Erythroblast (primary cell): ENCODE results near the gene ADGRF1.

Experiments used
- GATA1 ChIP-seq: IDR thresholded peaks from 2 replicates; pipeline ENCODE4 v1.6.1; 2011; ENCODE audit warnings: low read depth, mild to moderate bottlenecking, control low read depth, low read length, moderate library complexity
- POLR2A ChIP-seq: IDR thresholded peaks from 2 replicates; pipeline ENCODE4 v1.6.1; 2011; ENCODE audit warnings: mild to moderate bottlenecking, low read length

GRCh38 chr6:47026679-47027078 lies 15.5 kb downstream of the ADGRF1 start:
- TF ChIP-seq POLR2A, result no peak
- TF ChIP-seq GATA1, result no peak
